Fibroblast of villous mesenchyme (primary cell): Measurements from ENCODE around the gene TRIM32. TPM values are rescaled to one million over a fixed set of nuclear protein-coding genes. Genes with fewer than 3 reads are reported as not detected.

Experiments
- DNase-seq: peaks from one replicate; pipeline ENCODE4 v3.0.0-alpha.2; 2010; ENCODE audit warnings: low read depth
- H3K4me3 ChIP-seq: 2 replicates; pipeline ENCODE4 v1.5.1; 2011; ENCODE audit warnings: low read depth, mild to moderate bottlenecking, low read length
- CTCF ChIP-seq: IDR thresholded peaks from 2 replicates; pipeline ENCODE4 v1.5.1; 2012; ENCODE audit warnings: low read depth, mild to moderate bottlenecking, low read length; ENCODE audit not compliant: insufficient read depth
- total RNA-seq: library from RNA; depleted of rRNA; stranded (reverse); fragments of >200 nt; gene quantifications from 2 replicates; pipeline ENCODE4 v1.2.3, GENCODE V29; 2012

Gene TRIM32
- total RNA-seq, 1 donor = 41.5 TPM

DNA sequence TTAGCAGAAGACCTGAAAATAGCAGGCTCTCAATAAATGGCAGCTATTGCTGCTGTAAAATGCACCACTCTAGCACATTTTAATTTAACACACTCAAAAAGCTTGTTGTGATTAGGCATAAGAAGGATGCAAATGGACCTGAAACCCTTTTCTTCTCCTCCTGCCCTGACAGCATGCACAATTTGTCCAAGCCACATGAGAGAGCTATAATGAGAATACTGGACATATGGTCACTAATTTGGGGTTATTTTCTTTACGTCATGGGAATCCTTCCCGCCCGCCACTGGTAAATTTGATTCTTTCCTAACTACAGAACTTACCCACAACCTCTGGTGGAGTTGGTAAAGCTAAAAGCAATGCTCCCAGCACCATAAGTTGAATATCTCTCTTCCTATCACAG, 62.1 kb downstream of the TRIM32 start:
- H3K4me3 ChIP-seq = no peak overlapping the region
- DNase-seq = no peak
- no peak for TF ChIP-seq CTCF

DNA sequence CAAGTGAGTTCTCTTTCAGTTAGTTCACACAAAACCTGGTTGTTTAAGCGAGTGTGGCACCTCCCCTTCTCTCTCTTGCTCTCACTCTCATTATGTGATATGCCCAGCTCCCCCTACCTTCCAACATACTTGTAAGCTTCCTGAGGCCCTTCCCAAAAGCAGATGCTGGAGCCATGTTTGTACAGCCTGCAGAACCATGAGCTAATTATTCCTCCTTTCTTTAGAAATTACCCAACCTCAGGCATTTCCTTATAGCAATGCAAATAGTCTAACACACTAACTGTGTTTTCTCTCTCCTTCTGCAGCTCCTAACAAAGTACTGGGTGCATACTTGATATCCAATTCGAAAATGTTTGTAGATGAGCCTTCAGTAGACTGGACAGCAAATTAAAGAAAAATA, 62.7 kb downstream of the TRIM32 start:
- DNase-seq = no peak
- no peak overlapping the region for H3K4me3 ChIP-seq
- no peak for TF ChIP-seq CTCF

DNA sequence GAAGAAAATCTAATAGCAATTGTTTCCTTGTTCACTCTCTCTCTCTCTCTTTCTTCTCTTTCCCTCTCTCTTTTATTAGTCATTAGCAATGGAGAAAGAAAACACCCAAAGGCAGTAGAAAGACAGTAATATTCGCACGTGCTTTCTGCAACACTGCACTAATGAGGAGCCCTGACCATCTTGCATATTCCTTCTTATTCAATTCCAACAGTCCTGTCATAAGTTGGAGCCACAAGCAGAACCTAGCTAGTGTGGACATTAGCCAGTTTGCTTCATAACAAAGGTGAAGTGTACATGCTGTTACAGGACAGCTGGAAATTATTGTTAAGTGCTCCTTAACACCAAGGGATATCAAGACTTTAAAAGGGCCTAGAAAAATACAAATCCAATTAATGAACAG, 63.4 kb downstream of the TRIM32 start:
- H3K4me3 ChIP-seq = no peak overlapping the region
- no peak for TF ChIP-seq CTCF
- no peak for DNase-seq
